H1 (cell line): Measurements from ENCODE around the gene ATXN7L3B. TPM values are rescaled to one million over a fixed set of nuclear protein-coding genes. Genes with fewer than 3 reads are reported as not detected.

Experiments
- BCL11A ChIP-seq, 2 experiments: IDR thresholded peaks; one replicate each; pipeline ENCODE4 v1.6.1; 2011; ENCODE audit warnings: low read depth in 2 of 2, low read length in 2 of 2, mild to moderate bottlenecking in 2 of 2
- CHD1 ChIP-seq: IDR thresholded peaks from 2 replicates; pipeline ENCODE4 v1.6.1; 2012; ENCODE audit warnings: low read depth, low read length, improper control_type of control experiment
- CHD7 ChIP-seq: fragments of 300-600 bp; sonication (generic); IDR thresholded peaks from 2 replicates; pipeline ENCODE4 v1.7.1; 2012; ENCODE audit warnings: low read length, moderate library complexity, mild to moderate bottlenecking, inconsistent platforms; ENCODE audit not compliant: insufficient replicate concordance
- CREB1 ChIP-seq: IDR thresholded peaks from 2 replicates; pipeline ENCODE4 v1.6.1; 2012; ENCODE audit warnings: inconsistent platforms
- CTBP2 ChIP-seq: IDR thresholded peaks from 2 replicates; pipeline ENCODE4 v1.7.0; 2011; ENCODE audit warnings: borderline replicate concordance, mild to moderate bottlenecking, moderate library complexity, mixed read lengths, low read length; ENCODE audit not compliant: insufficient read depth, insufficient read length
- EGR1 ChIP-seq: IDR thresholded peaks from 2 replicates; pipeline ENCODE4 v1.6.1; 2011; ENCODE audit warnings: low read depth, low read length, borderline replicate concordance
- MAFK ChIP-seq: IDR thresholded peaks from 2 replicates; pipeline ENCODE4 v1.6.1; 2012; ENCODE audit warnings: low read depth, mild to moderate bottlenecking, improper control_type of control experiment, low read length
- RXRA ChIP-seq: IDR thresholded peaks from 2 replicates; pipeline ENCODE4 v1.6.1; 2011; ENCODE audit warnings: low read depth, mild to moderate bottlenecking, low read length, moderate library complexity; ENCODE audit not compliant: insufficient read depth
- SP1 ChIP-seq: IDR thresholded peaks from 2 replicates; pipeline ENCODE4 v1.6.1; 2011; ENCODE audit warnings: low read depth, low read length
- SP4 ChIP-seq: IDR thresholded peaks from 2 replicates; pipeline ENCODE4 v1.6.1; 2012; ENCODE audit warnings: low read length, inconsistent platforms
- TBP ChIP-seq: IDR thresholded peaks from 2 replicates; pipeline ENCODE4 v1.6.1; 2011; ENCODE audit warnings: low read depth, low read length, improper control_type of control experiment
- YY1 ChIP-seq: IDR thresholded peaks from 2 replicates; pipeline ENCODE4 v1.6.1; 2011; ENCODE audit warnings: low read depth, mild to moderate bottlenecking, low read length
- polyA plus RNA-seq, 7 experiments: library from polyadenylated mRNA; depleted of rRNA in 3 of 7; stranded (reverse) in 5 of 7; unstranded in 2 of 7; fragments of >200 nt in 5 of 7; fragments of 200-250 nt in 2 of 7; gene quantifications; 1 replicate in 5 of 7; 2 replicates in 1 of 7; 4 replicates in 1 of 7; pipeline versions ENCODE4 v1.2.1 to v1.2.3, GENCODE V29; 2011 to 2013; ENCODE audit warnings: missing spikeins in 2 of 7, mixed read lengths in 2 of 7
- total RNA-seq: library from RNA; stranded (reverse); fragmentation: NEBNext Ultra II Directional; extraction: Animal tissue kit (Norgen Biotek cat#: 25700); gene quantifications from 2 replicates; pipeline ENCODE4 v1.2.1, GENCODE V29; 2021

Gene ATXN7L3B
- total and polyA plus RNA-seq, 2 of the 8 experiments (the other 6 are each of a cell fraction or from before 2014, with no cell fraction given) = 23.7 to 39.9 TPM

- TF ChIP-seq CHD7 = no peak
- TF ChIP-seq MAFK = no peak
- TF ChIP-seq BCL11A (IDR thresholded peaks at IDR 0.05; ENCODE audit: low read depth in 2 of 2, low read length in 2 of 2) = no peak
- no peak for TF ChIP-seq CREB1
- no peak for TF ChIP-seq TBP
- no peak for TF ChIP-seq EGR1
- no peak for TF ChIP-seq RXRA
- TF ChIP-seq YY1 = no peak
- no peak for TF ChIP-seq SP4
- TF ChIP-seq CTBP2 = no peak
- TF ChIP-seq SP1 = no peak
- TF ChIP-seq CHD1 = no peak
Observed at GRCh38 chr12:74488134-74488533, 49.5 kb upstream of the ATXN7L3B start (continued).
